Adrenal gland (tissue), 5 donors: ENCODE measurements around the gene ASPHD1.

ENCODE experiments used
- CTCF ChIP-seq, 6 experiments: fragments of 450-650 bp in 4 of 6; fragments of 200-600 bp in 2 of 6; sonication (generic) in 1 of 6; IDR thresholded peaks; 1 replicate in 5 of 6; 2 replicates in 1 of 6; pipeline versions ENCODE4 v1.5.1 to v1.8.0; 2016 to 2021; ENCODE audit warnings: antibody characterized with exemption in 6 of 6, mild to moderate bottlenecking in 2 of 6, moderate library complexity in 1 of 6
- POLR2A ChIP-seq, 2 donors: fragments of 450-650 bp; IDR thresholded peaks; one replicate each; pipeline ENCODE4 v1.6.1; 2017; ENCODE audit warnings: antibody characterized with exemption in 2 of 2, mild to moderate bottlenecking in 2 of 2, moderate library complexity in 1 of 2
- donor health status: DM: no; HTN: no; CAD: no.

DNA sequence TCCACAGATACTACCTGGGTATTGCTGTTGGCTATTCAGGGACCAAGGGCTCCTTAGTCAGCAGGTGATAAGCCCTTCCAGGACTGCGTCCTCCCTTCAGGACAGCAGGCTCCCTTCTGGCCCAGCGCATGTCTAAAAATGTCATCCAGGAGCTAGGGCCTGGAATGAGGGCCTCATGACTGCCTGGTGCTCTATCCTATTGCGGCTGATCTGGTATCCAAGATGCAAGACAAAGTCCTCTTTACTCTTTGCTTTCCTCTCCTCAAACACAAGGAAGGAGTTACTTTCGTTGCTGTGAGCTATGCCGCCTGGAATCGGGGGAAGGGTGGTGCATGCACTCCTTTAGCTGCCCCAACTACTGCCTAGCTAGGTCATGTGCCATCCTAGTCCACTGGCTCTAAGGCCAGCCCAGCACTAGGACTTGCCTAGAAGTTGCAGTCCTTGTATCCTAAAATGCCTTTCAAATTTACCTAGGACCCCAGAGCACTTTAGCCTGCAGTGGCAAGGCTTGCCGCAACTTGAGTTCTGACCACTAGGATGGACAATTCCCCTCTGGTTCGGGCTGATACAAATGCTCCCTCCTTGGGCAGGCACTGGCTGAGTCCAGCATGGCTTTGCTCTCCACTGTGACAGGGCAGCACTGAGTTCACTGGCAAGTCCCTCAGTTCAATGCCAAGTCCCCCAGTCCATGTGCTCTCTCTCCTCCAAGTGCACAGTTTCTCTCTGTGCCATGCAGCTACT, 51.5 kb downstream of the ASPHD1 start:
- TF ChIP-seq CTCF (IDR thresholded peaks at IDR 0.05): no peak
- no peak for TF ChIP-seq POLR2A (IDR thresholded peaks at IDR 0.05)
